IMR-90 (cell line): ENCODE results near the gene RNASET2. TPM values are rescaled to one million over a fixed set of nuclear protein-coding genes. Genes with fewer than 3 reads are reported as not detected.

ENCODE experiments used
- ATAC-seq: fragments of 200-7000 bp; cut with Tn5 transposase; 2 replicates; pipeline ENCODE4 v1.9.1; 2020; ENCODE audit warnings: low read depth, mild to moderate bottlenecking, moderate library complexity
- BruUV-seq: library from RNA; stranded (reverse); fragments of 400-500 nt; replicated peaks from 2 replicates; lab custom pipeline; 2021; lab: Mats Ljungman, UMichigan
- CTCF ChIA-PET: fragments of 300-600 bp; formaldehyde crosslinking; extraction: SDS; loops from one replicate; lab custom pipeline; 2021; ENCODE audit warnings: antibody characterized with exemption; lab: Yijun Ruan, JAX
- POLR2A ChIA-PET: fragments of 300-600 bp; sonication (Branson Sonifier 250); formaldehyde crosslinking; loops from one replicate; lab custom pipeline; 2022; ENCODE audit warnings: antibody characterized with exemption; ENCODE audit not compliant: unreplicated experiment; lab: Charles Lee
- DNase-seq: peaks from one replicate; pipeline ENCODE4 v3.0.0; 2013
- H2AFZ ChIP-seq: replicated peaks from 2 replicates; pipeline ENCODE3; 2013; ENCODE audit warnings: low read length, mild to moderate bottlenecking; ENCODE audit not compliant: poor library complexity
- H2AK5ac ChIP-seq: 2 replicates; pipeline ENCODE4 v1.6.1; 2013; ENCODE audit warnings: low read depth, low read length, inconsistent platforms
- H2AK9ac ChIP-seq: replicated peaks from 2 replicates; pipeline ENCODE3; 2013; ENCODE audit warnings: mild to moderate bottlenecking, low read depth, low read length, moderate library complexity; ENCODE audit not compliant: poor library complexity
- H2BK120ac ChIP-seq: 2 replicates; pipeline ENCODE4 v1.6.1; 2013; ENCODE audit warnings: low read depth, low read length, inconsistent platforms
- H2BK15ac ChIP-seq: 3 replicates; pipeline ENCODE4 v1.6.1; 2013; ENCODE audit warnings: low read depth, low read length, inconsistent platforms
- H2BK20ac ChIP-seq: 2 replicates; pipeline ENCODE4 v1.6.1; 2013; ENCODE audit warnings: low read depth, mild to moderate bottlenecking, inconsistent platforms, low read length, moderate library complexity
- H2BK5ac ChIP-seq: 2 replicates; pipeline ENCODE4 v1.6.1; 2013; ENCODE audit warnings: mild to moderate bottlenecking, low read depth, low read length, inconsistent platforms; ENCODE audit not compliant: poor library complexity, severe bottlenecking
- H3K14ac ChIP-seq: replicated peaks from 2 replicates; pipeline ENCODE4 v1.6.1; 2013; ENCODE audit warnings: low read depth, low read length, inconsistent platforms
- H3K18ac ChIP-seq: 2 replicates; pipeline ENCODE4 v1.6.1; 2013; ENCODE audit warnings: low read depth, low read length, control low read depth
- H3K23ac ChIP-seq: 2 replicates; pipeline ENCODE4 v1.6.1; 2013; ENCODE audit warnings: low read depth, low read length, inconsistent platforms
- H3K27ac ChIP-seq: 2 replicates; pipeline ENCODE4 v1.5.1; 2013; ENCODE audit warnings: mild to moderate bottlenecking, control low read depth, low read length; ENCODE audit not compliant: insufficient read depth
- H3K27me3 ChIP-seq: 2 replicates; pipeline ENCODE4 v1.6.1; 2013; ENCODE audit warnings: low read length; ENCODE audit not compliant: control insufficient read depth, insufficient read depth
- H3K36me3 ChIP-seq: 2 replicates; pipeline ENCODE4 v1.6.1; 2013; ENCODE audit warnings: low read length, mixed read lengths; ENCODE audit not compliant: control insufficient read depth, insufficient read depth
- H3K4ac ChIP-seq: 2 replicates; pipeline ENCODE4 v1.6.1; 2013; ENCODE audit warnings: low read depth, low read length, inconsistent platforms
- H3K4me1 ChIP-seq: 2 replicates; pipeline ENCODE4 v1.6.1; 2013; ENCODE audit warnings: low read length, mixed read lengths; ENCODE audit not compliant: control insufficient read depth, insufficient read depth
- H3K4me2 ChIP-seq: 2 replicates; pipeline ENCODE4 v1.6.1; 2013; ENCODE audit warnings: low read depth, mild to moderate bottlenecking, control low read depth, low read length, moderate library complexity
- H3K4me3 ChIP-seq: 2 replicates; pipeline ENCODE4 v1.5.1; 2013; ENCODE audit warnings: low read depth, mild to moderate bottlenecking, control low read depth, low read length, moderate library complexity; ENCODE audit not compliant: insufficient read depth
- H3K56ac ChIP-seq: 2 replicates; pipeline ENCODE4 v1.6.1; 2013; ENCODE audit warnings: low read length, inconsistent platforms; ENCODE audit not compliant: insufficient read depth; ENCODE audit errors: extremely low read depth
- H3K79me1 ChIP-seq, 2 experiments: 2 replicates each; pipeline ENCODE4 v1.6.1; 2013; ENCODE audit warnings: low read length in 2 of 2, inconsistent platforms in 1 of 2, low read depth in 1 of 2
- H3K9ac ChIP-seq: 2 replicates; pipeline ENCODE4 v1.6.1; 2013; ENCODE audit warnings: low read depth, low read length, control low read depth
- H3K9me1 ChIP-seq: 2 replicates; pipeline ENCODE4 v1.6.1; 2013; ENCODE audit warnings: low read length, inconsistent platforms; ENCODE audit not compliant: insufficient read depth
- H3K9me3 ChIP-seq: 2 replicates; pipeline ENCODE4 v1.6.1; 2013; ENCODE audit warnings: low read length; ENCODE audit not compliant: control insufficient read depth, insufficient read depth
- H4K20me1 ChIP-seq: 2 replicates; pipeline ENCODE4 v1.6.1; 2013; ENCODE audit warnings: low read length, inconsistent platforms; ENCODE audit not compliant: insufficient read depth
- H4K5ac ChIP-seq: 2 replicates; pipeline ENCODE4 v1.6.1; 2013; ENCODE audit warnings: mild to moderate bottlenecking, low read depth, low read length, control low read depth
- H4K8ac ChIP-seq, 2 experiments: 2 replicates each; pipeline ENCODE4 v1.6.1; 2013; ENCODE audit warnings: low read depth in 2 of 2, low read length in 2 of 2, control low read depth in 1 of 2, inconsistent platforms in 1 of 2
- H4K91ac ChIP-seq: 2 replicates; pipeline ENCODE4 v1.6.1; 2013; ENCODE audit warnings: low read depth, low read length, inconsistent platforms; ENCODE audit not compliant: insufficient read depth
- CTCF ChIP-seq: conservative IDR thresholded peaks from 2 replicates; pipeline ENCODE4 v1.5.1; 2012; ENCODE audit warnings: mild to moderate bottlenecking, low read depth, low read length, improper control_type of control experiment
- FOS ChIP-seq: fragments of 150-350 bp; IDR thresholded peaks from 2 replicates; pipeline ENCODE4 v1.6.1; 2016; ENCODE audit warnings: low read depth, low read length
- RAD21 ChIP-seq: IDR thresholded peaks from 2 replicates; pipeline ENCODE4 v1.6.1; 2012; ENCODE audit warnings: low read length, improper control_type of control experiment
- SMC3 ChIP-seq: fragments of 150-350 bp; IDR thresholded peaks from 2 replicates; pipeline ENCODE4 v1.6.1; 2016; ENCODE audit warnings: low read depth, mild to moderate bottlenecking, antibody characterized with exemption, low read length, moderate library complexity
- WGBS, 2 experiments: methylation state at CpG; one replicate each; pipeline versions ENCODE4 v1.1.5 to v1.1.7; 2013; ENCODE audit warnings: missing lambda C conversion rate in 2 of 2; ENCODE audit not compliant: insufficient read length in 1 of 2; ENCODE audit errors: extremely low coverage in 2 of 2; 5-methylcytosine and 5-hydroxymethylcytosine counted together
- dilution Hi-C: fragments of 300-500 bp; cut with HindIII; formaldehyde crosslinking; loops from one replicate; pipeline ENCODE4 v1.14.3; 2018; ENCODE audit warnings: low sequenced_read_pairs; ENCODE audit not compliant: unreplicated experiment
- in situ Hi-C: fragments of 300-500 bp; cut with MboI; formaldehyde crosslinking; loops from 3 replicates; pipeline ENCODE4 v1.14.3; 2019; ENCODE audit warnings: low sequenced_read_pairs, inconsistent platforms, mixed read lengths
- intact Hi-C: fragments of 100-400 bp; cut with micrococcal nuclease; formaldehyde crosslinking; loops from 2 replicates; pipeline ENCODE4 v1.10.0; 2022
- polyA plus RNA-seq, 3 experiments: library from polyadenylated mRNA; depleted of rRNA; stranded (reverse); fragments of >200 nt; gene quantifications; 2 replicates each; pipeline ENCODE4 v1.2.3, GENCODE V29; 2012; ENCODE audit warnings: low replicate concordance in 1 of 3
- total RNA-seq: library from RNA; depleted of rRNA; stranded (reverse); fragments of >200 nt; gene quantifications from 2 replicates; pipeline ENCODE4 v1.2.3, GENCODE V29; 2012

RNASET2 gene
- total and polyA plus RNA-seq, 2 of the 4 experiments (the other 2 are of a cell fraction): 13.6 to 24.9 TPM

DNA sequence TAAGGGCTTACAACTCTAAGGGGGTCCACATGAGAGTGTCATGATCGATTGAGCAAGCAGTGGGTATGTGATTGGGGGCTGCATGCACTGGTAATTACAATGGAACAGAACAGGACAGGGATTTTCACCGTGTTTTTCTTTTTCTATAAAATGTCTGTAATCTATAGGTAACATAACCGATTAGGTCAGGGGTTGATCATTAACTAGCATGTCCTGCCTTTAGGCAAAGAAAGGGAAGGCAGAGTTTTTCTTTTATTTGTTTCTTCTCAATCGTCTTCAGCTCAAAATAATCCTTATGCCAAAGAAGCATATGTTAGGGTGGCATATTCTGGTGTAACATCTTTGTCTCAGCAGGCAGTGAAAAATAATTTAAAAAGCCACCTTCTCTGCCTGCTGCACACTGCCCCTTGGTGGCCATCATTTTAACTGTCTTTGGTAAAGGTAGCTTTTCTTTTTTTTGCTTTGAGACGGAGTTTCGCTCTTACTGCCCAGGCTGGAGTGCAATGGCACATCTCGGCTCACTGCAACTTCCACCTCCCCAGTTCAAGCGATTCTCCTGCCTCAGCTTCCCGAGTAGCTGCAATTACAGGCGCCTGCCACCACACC is 33.2 kb upstream of the RNASET2 start:
- H3K4me1 ChIP-seq: no peaks in the 10 kb centered on the region
- no peaks in the 10 kb centered on the region for H3K9me3 ChIP-seq
- H3K36me3 ChIP-seq: no peaks in the 10 kb centered on the region; the same call in 1 of the 2 replicates
- no peak overlapping the region for H3K9ac ChIP-seq
- in situ Hi-C loops (loop anchor here (5.0 to 25.0 kb wide), 2 partner anchors 202 to 352 kb away; partner anchors contain the start of gene RPS6KA2), dilution Hi-C loops (no loop called here), intact Hi-C loops (loop anchor here (1.0 to 10.0 kb wide), 3 partner anchors 203 to 535 kb away; no protein-coding TSS in a partner anchor)
- no peak overlapping the region for H4K8ac ChIP-seq
- no peak overlapping the region for H3K23ac ChIP-seq
- no peak overlapping the region for H3K14ac ChIP-seq
- H2BK20ac ChIP-seq: no peak overlapping the region
- WGBS, 2 experiments: 93% methylated on average over 3 of the region's 10 CpGs; no CpG with 5 or more reads in 1 of the 2 experiments
- no peak overlapping the region for H4K91ac ChIP-seq
- H2AK9ac ChIP-seq: no peak overlapping the region
- no peak overlapping the region for H3K4me3 ChIP-seq
- no peak overlapping the region for H3K4ac ChIP-seq
- ChIA-PET POLR2A (no interaction called here), CTCF (interaction anchor here (0.5 to 2.5 kb wide), 11 partner anchors 8 to 407 kb away, joined by 3 to 16 read pairs (median 6); partner anchors contain the start of gene CEP43)
- no peaks in the 10 kb centered on the region for H4K20me1 ChIP-seq
- H3K56ac ChIP-seq: no peak overlapping the region
- H2AK5ac ChIP-seq: no peak overlapping the region
- H3K27ac ChIP-seq: no peak overlapping the region
- TF ChIP-seq SMC3 (peak; percentile 70), FOS (no peak), CTCF (peak; percentile 67), RAD21 (peak; percentile 72)
- no peaks in the 10 kb centered on the region for H3K9me1 ChIP-seq
- no peak overlapping the region for H3K4me2 ChIP-seq
- H4K5ac ChIP-seq: no peak overlapping the region
- no TSS peak for BruUV-seq
- H3K18ac ChIP-seq: no peak overlapping the region
- no peak overlapping the region for H2AFZ ChIP-seq
- H2BK15ac ChIP-seq: no peak overlapping the region
- no peaks in the 10 kb centered on the region for H3K27me3 ChIP-seq
- no peak overlapping the region for H2BK120ac ChIP-seq
- H3K79me1 ChIP-seq: peaks cover 24 to 34% of the 10 kb centered on the region in 2 experiments; a peak in 3 of 4 replicates
- no peak overlapping the region for H2BK5ac ChIP-seq
- DNase-seq (peak; percentile 49), ATAC-seq (peak; percentile 79)
